ENCODE data around the gene MEGF9.
A peak's percentile ranks its signal among the peaks of the same experiment; 100 is the strongest.

MEGF9 gene

DNA sequence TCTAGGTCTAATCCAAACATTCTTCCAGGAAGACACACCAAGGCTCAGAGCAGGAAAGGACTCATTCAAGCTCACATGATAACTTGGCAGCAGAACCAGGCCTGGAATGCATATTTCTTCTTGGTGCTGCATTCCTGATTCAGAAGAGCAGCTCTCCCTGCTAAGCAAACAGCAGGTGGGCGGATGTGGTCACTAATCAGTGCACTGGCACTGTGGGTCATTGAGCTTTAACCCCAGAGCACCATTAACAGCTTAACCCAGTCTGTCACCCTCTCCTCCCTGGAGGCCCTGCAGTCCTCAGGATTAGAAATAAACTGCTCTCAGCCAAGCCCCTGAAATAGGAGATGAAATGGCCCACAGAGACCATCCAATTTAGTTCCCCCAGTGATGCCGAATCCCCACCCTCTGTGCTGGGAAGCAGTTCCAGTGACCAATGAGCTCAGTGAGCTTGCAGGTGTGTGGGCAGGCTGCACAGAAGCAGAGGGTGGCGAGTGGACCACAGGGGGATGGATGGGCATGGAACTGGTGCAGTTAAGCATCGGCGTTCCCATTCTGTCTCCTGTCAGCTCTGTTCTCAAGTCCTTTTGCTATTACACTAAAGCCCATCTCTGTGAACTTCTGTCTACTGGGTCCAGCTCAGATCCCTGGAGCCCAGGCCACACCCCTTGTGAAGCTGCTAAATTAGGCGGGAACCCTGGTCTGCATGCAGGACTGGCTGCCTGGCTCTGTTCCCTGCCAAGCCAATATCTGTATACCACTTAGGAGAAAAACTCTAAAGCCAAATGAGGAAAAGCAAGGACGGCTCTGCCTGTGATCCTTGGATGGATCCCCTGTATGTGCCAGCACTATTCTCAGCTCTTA is 16.6 kb upstream of the MEGF9 start:
- peak; percentile 40 for DNase-seq

DNA sequence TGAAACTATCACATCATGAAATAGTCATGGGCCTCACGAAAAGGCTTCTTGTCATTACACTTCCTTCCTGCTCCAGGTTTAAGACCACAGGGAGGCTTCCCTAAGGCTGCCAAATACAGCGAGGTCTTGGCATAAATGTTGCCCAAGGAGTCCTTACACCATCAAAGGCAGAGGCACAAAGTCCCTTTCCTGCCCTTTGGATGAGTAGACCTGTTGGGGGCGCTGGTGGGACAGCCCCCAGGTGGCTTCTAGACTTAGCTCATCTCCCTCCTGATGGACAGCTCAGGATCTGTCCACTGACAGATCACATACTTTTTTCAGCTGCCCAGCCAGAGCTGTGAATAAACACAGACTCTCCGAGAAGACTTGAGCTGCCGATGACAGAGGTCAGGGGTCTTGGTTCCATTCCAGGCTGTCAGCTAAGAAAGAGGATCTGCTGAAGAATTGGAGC is 15.5 kb upstream of the MEGF9 start:
- DNase-seq: peak; percentile 28

DNA sequence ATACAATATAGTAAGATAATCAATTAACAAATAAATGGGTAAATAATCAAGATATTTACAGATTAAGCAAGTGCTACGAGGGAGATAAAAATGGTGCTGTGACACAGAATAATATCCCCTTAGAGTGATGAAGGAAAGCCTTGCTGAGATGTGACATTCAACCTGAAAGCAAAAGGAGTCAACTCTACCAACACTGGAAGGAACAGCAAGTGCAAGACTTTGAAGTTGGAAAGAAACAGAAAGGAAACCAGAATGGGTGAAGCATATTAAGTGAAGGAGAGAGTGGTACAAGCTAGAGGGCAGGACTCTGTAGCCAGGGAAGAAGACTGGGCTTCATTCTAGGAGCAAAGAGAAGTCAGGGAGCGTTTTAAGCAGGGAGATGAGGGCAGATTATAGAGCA is 12.2 kb upstream of the MEGF9 start:
- no peak for DNase-seq

DNA sequence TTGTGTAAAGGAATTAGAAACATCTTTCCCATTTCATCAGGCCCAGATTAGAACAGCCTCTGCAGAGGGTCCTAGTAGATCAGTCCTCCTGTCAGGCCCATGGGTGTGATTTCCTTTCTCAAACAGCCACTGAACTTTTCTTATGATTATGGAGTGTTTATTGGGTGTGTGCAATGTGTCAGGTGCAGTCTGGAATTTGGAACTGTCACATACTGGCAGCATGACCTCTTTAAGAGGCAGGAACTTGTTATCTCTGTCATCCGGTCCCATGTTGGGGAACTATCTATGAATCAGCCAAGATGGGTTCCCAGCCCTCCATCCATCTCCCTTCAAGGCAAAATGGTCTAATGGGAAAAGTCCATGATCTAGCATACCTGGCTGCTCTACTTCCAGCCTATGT is 11.6 kb upstream of the MEGF9 start:
- no peak for DNase-seq

DNA sequence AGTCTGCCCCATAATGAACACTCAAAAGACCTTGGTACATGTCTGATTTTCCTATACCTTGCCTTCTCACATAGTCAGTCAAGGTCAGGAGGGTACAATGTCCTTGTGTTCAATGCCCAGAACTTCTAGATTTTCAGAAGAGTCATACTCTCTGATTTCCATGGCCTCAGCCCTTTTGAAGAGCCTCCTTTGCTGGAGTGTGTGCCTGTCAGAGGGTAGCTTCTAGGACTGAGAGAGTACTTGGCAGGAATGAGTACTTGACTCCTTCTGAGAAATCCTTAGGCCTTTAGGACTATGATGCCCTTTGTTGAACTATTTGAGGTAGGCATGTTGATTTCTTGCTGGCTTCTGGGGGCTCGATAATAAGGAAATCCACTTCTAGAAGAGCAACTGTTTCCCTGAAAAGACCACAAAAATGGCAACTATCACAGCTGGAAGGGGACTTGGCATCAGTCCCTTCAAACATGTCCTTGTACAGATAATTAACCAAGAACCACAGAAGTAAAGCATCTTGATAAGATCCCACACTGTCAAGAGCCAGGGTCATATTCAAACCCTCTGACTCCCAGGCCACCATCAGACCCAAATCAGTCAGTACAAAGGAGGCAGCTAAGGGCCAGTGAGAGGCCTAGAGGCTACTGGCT is 10.6 kb upstream of the MEGF9 start:
- no peak for DNase-seq

DNA sequence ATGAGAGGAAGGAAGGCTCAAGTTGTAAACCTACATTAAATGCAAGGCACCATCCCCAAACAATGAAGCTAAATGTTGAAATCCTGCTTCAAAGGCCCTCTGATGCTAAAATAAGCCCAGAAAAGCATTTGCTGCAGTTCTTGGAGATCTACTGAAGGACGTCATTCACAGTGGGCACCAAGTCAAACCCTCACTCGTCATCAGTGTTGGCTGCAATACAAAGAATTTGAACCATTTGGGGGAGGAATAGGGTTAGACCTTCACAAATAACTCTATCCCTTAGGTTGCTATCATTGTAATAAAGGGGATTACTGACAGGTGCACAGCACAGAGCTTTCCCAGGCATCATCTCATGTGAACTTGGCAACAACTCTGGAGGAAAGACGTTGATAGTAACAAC is 9.3 kb upstream of the MEGF9 start:
- DNase-seq: no peak

DNA sequence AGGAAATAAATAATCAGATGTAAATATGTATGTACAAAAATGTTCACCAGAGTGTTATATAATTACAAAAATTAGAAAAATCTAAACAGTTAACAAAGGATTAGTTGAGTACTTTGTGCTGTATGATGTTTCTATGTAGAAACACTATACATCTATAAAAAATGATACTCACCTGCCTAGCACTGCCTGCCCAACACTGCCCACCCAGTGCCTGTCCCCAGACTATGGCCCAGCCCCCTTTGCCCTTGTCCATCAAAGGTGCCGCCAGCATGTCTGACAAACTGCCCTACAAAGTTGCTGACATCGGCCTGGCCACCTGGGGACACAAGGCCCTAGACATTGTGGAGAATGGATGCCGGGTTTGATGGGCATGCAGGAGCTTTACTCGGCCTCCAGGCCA is 6.1 kb upstream of the MEGF9 start:
- no peak for DNase-seq

DNA sequence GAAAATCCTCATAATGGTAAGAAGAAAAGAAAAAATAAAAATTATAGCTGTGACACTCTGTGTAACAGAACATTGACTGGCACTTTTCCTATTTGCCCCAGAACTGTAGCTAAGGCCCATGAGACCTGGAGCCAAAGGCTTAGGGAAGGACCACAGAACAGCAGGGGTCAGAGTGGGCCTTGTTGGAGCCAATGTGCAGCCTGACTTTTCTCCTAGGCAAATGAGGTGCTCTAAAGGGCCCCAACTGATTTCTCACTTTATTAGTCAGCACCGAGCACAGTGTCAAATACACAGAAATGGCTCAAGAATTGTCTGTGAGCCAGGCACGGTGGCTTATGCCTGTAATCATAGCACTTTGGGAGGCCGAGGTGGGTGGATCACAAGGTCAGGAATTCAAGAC is 4.0 kb upstream of the MEGF9 start:
- no peak for DNase-seq

DNA sequence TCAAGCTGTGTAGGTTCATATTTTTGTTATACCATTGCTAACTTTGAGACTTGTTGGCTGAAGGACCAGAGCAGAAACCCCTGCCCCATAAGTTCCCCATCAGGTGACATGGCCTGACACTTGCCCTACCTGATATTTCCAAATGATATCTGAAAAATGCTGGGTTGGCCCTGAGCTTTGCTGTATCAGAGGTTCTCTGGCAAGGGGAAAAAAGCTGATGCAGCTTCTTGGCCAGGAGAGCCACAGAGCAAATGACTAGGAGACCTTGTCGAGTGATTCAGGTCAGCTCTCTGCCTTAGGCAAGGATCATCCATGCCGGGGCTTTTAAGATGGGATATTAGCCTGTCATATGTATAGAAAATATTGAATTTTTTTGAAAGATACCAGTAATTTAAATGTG is 2.9 kb upstream of the MEGF9 start:
- DNase-seq: no peak

DNA sequence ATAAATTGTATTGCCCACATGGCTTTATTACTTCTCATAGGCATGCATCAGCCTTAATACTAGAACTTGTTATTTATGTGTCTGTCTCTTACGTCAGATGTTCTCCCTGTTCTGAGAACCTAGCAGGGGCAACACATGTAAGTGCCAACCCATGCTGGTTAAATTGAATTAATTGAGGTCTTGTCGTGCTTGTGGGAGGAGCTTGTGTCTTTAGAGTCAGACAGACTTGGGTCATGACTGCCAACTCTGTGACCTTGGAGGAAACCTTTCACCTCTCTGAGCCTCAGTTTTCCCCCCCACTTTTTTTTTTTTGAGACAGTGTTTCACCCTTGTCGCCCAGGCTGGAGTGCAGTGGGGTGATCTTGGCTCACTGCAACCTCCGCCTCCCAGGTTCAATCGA is 2.2 kb upstream of the MEGF9 start:
- DNase-seq: peak; percentile 27

DNA sequence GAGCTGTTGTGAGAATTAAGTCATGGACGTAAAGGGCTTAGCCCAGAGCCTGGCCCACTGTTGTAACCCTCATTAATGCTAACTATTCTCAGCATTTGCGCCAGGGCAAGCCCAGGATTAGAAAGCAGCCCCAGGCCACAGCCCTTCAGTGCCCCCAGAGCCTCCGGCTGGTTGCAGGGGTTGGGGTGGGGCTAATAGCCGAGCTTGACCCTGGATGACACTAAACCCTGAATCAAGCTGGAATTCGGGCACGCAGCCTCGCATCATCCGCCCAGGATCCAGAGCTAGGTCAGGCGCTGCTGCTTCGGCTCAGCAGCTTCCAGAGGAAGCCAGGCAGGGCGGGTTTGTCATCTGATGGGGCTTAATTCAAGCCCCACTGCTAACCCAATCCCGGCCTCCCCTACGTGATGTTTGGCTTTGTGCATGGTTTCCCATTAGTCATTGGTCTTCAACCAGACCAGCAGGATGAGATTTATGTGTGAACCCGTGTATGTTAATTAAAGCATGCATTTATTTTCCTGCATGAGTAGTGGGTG is 1.2 kb upstream of the MEGF9 start:
- DNase-seq: peak; percentile 82

DNA sequence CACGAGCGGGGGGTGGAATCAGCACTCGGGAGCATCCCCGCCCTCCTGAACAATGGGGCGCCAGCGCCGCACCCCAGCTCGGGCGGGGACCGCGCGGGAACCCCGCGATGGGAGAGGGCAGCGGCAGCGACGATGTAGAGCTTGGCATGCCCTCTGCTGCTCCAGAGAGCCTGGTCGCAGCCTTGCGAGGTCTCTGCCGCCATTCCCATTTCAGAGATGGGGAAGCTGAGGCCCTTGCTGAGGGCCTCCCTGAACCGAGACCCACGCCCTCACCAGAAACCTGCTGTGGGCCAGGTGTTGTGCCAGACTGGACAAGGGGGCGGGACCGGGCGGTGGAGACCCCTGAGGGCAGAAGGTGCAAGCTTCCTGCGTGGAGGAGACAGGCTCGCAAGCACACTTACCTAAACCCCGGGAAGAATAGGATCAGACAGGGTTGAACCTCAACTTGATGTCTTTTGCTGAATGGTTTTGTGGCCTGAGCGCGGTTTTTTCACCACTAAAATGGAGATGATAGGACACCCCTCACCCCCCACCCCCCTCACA is 647 bp upstream of the MEGF9 start:
- DNase-seq: peak; percentile 77

DNA sequence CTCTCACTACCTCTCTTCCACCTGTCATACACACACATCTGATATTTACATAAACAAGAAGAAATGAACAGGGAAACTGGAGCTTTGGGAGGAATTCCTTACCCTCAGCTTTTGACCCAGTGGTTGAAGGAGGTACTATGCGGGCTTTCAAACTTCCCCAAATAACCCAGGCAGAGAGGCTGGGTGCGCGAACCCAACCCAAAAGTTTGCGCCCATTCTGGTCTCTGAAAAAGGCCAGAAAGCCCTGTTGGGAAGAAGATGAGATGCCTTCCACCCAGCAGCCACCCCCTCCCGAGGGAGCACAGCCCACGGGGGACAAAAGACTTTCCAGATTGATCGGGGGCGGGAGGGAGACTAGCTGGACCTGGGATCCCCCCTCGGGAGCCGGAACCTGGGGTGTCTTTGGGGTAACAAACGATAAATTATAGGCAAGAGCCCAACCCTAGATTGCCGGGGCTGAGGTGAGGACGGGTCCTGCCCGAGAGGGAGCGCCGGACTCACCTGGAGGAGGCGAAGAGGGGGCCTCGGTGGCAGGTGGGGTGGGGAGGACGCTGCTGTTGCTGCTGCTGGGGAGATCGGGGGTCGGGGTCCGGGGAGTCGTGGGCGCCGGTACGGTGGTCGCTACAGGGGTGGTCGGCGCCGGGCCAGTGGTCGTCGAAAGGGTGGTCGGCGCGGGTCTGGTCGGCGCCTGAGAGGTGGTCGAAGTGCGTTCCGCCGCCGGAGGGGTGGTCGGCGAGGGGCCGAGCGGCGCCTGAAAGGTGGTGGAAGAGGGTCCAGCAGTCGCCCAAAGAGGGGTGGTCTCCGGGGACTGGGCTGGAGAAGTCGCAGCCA is 798 bp downstream of the MEGF9 start:
- DNase-seq: peak; percentile 72

DNA sequence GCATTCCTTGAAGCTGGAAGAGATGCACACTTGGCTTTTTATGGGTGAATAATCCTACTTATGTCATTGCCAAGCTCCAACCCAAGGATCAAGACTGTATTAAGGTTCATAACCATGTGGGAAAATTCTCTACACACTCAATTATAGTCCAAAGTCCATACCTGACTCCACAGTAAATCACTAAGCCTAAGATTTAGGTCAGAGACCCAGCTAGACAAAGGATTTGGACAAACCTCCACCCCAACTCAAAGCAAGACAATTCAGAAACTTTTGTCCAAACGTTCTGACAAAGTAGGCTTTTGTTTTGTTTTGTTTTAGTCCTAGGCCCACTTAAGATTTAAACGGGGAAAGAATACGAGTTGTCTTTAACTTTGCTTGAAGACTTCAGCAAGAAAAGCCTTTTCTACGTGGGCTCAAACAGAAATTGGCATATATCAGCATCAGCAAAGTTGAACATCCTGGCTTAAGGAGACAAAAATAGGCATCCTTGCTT is 1.7 kb downstream of the MEGF9 start:
- peak; percentile 65 for DNase-seq

DNA sequence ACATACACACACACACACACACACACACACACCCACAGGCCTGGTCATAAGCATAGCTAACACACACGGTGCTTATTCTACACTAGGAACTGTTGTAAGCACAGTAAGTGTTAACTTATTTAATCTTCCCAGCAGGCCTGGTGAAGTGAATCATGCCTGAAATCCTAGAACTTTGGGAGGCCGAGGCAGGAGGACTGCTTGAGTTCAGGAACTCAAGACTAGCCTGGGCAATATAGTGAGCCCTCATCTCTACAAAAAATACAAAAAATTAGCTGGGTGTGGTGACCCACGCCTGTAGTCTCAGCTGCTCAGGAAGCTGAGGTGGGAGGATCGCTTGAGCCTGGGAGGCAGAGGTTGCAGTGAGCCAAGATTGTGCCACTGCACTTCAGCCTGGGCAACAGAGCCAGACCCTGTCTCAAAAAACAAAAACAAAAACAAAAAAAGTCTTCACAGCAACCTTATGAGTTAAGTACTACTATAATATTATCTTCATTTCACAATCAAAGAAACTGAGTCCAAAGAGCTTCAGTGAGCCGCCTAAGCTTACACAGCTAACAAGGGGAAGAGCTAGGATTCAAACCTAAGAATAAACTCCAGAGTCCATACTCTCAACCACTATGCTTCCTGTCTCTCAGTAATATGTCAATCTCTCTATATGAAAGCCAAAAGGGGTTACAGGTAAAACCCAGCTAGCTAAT is 2.3 kb downstream of the MEGF9 start:
- DNase-seq: peak; percentile 67

DNA sequence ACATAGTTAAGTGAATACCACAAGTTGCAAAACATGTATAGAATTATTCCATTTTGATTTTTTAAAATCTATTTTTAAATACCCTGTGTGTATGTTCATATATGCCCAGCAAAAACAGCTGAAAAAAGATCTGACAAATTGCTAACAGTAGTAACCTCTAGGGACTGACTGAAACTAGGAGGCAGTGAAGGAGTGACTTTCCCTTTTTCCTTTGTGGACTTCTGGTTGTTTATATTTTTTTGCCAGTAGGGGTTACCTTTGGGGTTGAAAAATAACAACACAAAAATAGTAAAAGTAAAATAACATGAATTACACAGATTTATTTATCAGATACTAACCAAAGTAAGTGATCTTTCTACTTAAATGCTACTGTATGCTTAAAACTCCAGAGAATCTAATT is 2.9 kb downstream of the MEGF9 start:
- DNase-seq: peak; percentile 64

DNA sequence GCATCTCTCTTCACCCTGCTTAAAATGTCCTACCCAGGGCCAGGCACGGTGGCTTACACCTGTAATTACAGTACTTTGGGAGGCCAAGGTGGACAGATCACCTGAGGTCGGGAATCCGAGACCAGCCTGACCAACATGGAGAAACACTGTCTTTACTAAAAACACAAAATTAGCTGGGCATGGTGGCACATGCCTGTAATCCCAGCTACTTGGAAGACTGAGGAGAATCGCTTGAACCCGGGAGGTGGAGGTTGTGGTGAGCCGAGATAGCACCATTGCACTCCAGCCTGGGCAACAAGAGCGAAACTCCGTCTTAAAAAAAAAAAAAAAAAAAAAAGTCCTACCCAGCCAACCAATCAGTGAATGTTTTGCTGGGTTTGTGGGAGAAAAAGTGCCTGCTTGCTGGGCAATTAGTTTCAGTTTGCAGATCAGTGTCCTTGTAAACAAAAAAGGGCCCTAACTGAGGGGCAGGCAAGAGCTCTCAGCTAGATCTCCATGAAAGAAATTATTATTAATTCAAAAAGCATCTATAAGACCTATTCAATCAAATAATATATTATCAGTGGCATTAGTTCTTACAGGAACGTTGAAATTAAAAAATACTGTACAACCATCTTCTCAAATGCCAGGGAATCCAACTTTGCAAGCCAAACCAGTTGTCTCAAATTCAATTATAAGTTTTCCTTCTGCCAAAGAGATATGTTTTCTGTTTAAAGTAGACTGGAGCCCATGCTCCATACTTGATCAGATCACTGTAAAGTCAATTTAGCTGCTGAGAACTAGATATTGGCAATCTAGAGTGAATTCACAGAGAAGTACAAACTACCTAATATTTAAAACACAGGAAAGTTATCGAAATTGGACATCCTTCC is 3.9 kb downstream of the MEGF9 start:
- peak; percentile 75 for DNase-seq

DNA sequence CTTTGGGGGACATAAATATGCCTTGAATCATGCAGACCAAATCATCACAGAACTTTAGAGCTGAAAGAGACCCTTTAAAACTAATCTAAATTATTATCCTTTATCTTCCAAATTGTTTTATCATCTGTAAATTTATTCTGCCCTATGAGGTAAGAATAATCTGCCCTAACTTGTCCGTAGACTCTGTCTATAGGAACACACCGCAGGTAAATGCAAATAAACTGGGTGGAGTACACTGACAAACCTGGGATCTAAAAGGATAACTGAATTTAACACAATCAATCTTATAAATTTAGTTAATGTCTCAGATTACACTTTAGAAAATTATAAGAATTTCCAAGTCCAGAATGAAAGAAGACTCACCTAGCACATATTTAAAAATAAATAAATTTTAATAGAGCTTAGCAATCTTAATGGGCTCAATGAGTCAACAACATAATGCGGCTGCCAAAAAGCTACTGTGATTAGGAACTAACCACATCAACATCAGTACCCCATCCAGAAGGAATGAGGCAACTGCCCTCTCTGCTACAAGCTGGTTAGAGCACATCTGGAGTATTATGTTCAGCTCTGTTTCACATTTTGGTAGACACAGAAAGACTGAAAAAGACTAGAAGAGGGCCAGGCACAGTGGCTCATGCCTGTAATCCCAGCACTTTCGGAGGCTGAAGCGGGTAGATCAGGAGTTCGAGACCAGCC is 5.6 kb downstream of the MEGF9 start:
- peak; percentile 92 for DNase-seq

DNA sequence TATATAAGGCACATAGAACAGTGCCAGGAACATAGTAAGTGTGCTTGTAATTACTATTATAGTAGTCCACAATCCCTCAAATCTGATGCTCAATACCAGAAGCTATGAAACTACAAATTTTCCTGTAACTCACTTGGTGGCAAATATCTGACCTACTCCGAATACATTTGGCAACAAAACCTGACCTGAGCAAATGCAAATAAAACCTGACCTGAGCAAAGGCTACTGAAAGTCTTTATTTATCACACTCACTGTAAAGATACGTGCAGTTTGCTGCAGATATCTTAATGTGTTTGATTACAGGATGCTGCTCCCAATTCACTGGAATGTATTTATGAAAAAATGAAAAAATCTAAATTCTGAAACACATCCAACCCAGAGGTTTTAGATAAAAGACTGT is 7.1 kb downstream of the MEGF9 start:
- no peak for DNase-seq

DNA sequence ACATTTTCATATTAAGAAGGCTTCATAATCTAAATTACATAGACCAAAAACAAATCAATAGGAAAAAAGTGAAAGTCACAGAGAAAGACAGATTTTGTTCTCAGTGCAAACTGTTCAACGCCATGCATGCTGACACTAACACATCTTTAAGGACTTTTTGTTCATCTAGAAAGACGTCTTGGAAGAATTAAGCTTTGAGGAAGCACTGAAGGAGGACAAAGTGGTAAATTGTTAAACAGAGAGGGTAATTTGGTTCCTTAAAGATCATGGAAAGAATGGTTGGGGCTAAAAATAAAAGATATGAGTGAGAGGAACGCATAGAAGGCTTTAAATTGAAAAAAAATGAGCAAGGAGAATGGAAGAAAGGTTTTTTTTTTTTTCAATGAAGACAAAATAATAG is 9.1 kb downstream of the MEGF9 start:
- DNase-seq: no peak

DNA sequence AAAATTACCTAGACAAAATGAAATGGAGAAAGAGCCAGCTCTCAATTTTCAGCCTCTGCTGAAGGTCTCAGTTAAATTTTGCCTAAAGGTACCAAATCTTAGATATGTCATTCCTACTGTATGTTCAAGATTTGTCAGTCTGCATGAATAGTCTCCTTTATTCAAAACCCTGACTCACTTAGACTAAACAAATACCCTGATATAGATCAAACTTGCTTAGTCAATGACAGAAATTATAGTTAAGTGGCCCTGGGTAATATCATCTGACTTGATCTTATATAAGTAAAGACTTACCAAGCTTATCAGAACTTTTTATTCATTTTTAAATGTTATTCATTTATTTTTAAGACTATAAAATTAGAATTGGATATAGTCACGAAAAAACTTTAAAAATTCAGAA is 12.2 kb downstream of the MEGF9 start:
- DNase-seq: peak; percentile 38
